Right hindlimb (tissue), 1 donor: ENCODE data around the gene CRYGB.
"Not testable (repeated sequence)": the region's sequence is repeated elsewhere in the genome, so short reads cannot be mapped to it uniquely, and the experiment has no call there.

Experiments
- DNase-seq: peaks from one replicate; pipeline ENCODE4 v3.0.0-alpha.2; 2018

CRYGB gene

DNA sequence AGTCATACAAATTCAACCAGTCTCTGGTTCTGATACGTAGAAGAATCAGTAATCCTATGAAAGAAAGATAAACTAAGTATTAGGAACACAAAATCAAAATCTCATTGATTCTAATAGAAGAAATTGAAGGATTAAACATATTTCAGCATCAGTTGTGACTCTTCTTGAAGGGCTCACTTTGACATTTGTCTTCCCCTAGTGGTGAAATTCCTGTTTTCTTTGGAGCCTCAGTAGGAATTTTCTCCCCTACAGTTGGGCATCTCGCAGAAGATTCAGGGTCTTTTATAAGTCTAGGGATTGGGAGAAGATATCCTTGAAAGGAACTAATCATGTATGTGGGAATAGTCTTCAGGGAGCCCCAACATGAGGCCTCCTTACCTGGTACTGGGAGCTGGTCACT, 2.8 kb upstream of the CRYGB start:
- DNase-seq, result no peak

DNA sequence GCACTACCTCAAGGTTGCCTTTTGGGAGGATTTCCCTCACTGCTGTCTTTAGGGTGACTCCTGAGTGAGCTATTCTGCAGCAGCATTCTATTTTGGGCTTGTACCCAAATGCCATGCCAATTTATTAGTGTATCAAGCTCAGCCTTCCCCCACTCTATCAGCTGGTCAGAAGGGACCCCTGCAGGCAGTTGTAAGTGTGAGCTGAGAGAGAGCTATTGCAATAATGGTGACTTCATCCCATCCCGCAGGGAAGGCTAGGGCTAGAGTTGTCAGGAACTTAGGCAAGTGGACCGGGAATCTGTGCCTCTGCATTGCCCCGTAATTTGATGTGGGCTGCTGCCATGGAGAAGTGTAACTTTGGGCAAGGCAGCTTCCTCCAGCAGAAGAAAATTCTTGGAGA, 1.8 kb upstream of the CRYGB start:
- no peak for DNase-seq

DNA sequence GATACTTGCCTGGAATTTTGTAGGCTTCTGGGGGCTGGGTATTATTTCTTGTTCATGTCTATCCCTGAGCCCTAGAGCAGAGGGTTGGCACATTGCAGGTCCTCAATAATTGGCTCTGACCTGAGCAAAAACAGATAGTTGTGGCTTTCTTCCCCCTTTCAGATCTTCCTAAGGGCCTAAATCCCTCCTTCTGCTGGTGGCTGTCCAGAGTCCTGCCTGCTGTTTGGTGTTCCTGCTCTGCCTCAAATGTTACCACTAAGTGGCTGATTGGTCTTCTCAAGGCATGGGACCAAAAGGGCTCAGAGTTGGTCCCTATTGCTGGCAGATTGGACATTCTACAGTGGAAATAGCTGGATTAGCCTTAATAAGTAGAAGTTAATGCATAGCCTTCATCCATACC, 1.1 kb upstream of the CRYGB start:
- no peak for DNase-seq

- no peak for DNase-seq
Observed at GRCh38 chr2:208142925-208143799, 2.8 kb downstream of the CRYGB start.

- no peak for DNase-seq
Observed at GRCh38 chr2:208142240-208142924, 3.6 kb downstream of the CRYGB start.

GRCh38 chr2:208139447-208139846, 6.5 kb downstream of the CRYGB start:
- no peak for DNase-seq

- not testable (repeated sequence) for DNase-seq
Observed at GRCh38 chr2:208138334-208138733, 7.6 kb downstream of the CRYGB start.

- no peak for DNase-seq
Observed at GRCh38 chr2:208136716-208137094, 9.3 kb downstream of the CRYGB start.

GRCh38 chr2:208135794-208136715, 9.9 kb downstream of the CRYGB start:
- no peak for DNase-seq

DNA sequence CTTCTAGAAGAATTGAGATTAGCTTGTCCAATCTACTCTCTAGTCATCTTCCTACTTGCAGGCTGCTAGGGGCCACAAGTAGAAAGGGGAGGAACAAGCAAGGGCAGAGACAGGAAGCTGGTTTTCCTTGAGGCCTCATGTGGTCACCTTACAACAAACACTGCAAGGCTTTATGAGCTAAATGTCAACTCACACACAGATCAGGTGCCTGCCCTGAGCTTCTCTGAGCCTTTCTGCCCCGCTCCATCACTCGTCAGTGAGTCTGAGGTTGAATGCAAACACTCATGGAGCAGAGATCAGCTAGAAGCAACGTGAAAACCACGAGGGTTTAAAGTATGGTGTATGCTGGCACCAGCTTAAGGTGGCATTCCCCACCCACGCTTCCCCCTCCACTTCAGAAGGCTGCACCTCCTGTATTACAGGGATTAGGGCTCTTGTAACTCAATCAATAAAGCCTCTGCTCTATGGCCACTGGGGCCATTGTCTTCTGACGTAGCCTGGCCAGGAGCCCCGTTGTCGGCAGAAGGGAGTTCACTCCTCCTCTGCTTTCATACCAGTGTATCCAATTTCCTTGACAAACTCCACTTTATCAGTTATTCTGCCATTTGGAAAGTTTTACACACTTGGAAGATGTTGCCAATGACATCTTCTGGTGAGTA, 10.9 kb downstream of the CRYGB start:
- no peak for DNase-seq

- DNase-seq, result no peak
Observed at GRCh38 chr2:208130712-208131110, 15.2 kb downstream of the CRYGB start.

- no peak for DNase-seq
Observed at GRCh38 chr2:208129744-208130711, 15.9 kb downstream of the CRYGB start, which contains the start of gene CRYGC. Gene CRYGC, minus strand, starts transcription at chr2:208129828. Its CDS starts 36 bp downstream, at chr2:208129792.

DNA sequence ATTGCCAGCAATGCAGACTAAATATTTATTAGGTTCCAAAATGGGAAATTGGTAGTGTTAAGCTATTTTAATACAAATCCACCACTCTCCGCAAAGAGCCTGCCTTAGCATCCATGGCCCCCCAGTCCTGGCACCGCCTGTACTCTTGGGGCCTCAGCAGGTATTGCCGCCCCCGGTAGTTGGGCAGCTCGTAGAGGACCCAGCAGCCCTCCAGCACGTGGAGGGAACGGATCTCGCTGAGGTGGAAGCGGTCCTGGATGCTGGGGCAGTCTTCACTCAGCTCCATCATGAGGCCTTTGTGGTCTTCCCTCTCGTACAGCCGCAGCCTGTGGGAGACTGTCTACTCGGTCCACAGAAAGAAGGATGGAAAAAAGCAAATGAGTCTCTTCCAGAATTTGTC, 17.8 kb downstream of the CRYGB start:
- no peak for DNase-seq

DNA sequence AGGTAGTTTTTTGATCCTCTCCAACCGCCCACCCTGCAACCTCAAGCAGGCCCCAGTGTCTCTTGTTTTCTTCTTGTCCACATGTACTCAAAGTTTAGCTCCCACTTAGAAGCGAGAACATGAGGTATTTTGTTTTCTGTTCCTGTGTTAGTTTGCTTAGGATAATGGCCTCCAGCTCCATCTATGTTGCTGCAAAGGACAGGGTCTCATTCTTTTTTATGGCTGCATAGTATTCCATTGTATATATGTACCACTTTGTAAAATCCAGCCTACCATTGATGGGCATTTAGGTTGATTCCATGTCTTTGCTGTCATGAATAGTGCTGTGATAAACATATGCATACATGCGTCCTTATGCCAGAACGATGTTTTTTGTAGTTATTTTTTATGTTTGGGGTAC, 18.9 kb downstream of the CRYGB start:
- no peak for DNase-seq

DNA sequence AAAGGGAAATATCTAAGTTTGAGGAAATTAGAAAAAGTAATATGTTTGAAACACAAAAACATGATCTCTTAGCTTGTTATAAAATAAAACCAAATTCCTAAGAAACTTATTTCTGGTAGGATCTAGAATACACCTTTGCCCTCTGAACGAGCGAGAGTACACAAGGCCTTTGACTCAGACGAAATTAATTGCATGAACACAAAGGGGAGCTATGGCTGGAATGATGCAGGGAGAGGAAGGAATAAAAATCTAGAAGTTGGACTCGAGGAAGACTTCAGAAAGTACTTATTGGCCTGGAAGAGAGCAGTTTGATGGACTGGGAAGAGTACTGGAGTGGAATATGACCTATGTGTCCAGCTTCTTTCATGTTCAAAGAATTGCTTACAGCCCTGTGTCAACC, 20.7 kb downstream of the CRYGB start:
- no peak for DNase-seq

GRCh38 chr2:208124013-208124715, 21.8 kb downstream of the CRYGB start, which contains the start of gene CRYGD:
Gene CRYGD, minus strand, starts transcription at chr2:208124524. Its CDS starts 51 bp downstream, at chr2:208124473.
- DNase-seq, result peak; percentile 32

- DNase-seq, result no peak
Observed at GRCh38 chr2:208122248-208122647, 23.7 kb downstream of the CRYGB start.

- no peak for DNase-seq
Observed at GRCh38 chr2:208118918-208119317, 27.0 kb downstream of the CRYGB start.

GRCh38 chr2:208117390-208117789, 28.6 kb downstream of the CRYGB start:
- not testable (repeated sequence) for DNase-seq

DNA sequence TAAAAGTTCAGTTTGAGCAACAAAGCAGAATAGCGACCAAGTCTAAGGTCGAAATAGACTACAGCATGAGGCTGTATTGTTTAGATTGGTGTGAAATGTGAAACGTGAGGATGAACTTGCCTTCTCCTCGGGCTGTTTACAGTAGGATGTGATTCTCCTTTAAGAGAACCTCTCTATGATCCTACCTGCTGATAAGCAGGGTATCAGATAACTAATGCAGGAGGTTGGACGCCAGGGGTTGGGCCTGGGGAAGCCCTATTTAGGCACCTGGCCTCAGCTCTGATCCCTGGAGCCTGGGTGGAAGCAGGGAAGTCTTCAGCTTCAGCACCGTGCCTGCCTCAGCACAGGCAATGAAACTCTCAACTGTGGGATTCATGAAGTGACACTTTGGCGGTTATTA, 33.0 kb downstream of the CRYGB start:
- DNase-seq, result no peak
